ENCODE results near the gene MYO7B.

MYO7B gene

DNA sequence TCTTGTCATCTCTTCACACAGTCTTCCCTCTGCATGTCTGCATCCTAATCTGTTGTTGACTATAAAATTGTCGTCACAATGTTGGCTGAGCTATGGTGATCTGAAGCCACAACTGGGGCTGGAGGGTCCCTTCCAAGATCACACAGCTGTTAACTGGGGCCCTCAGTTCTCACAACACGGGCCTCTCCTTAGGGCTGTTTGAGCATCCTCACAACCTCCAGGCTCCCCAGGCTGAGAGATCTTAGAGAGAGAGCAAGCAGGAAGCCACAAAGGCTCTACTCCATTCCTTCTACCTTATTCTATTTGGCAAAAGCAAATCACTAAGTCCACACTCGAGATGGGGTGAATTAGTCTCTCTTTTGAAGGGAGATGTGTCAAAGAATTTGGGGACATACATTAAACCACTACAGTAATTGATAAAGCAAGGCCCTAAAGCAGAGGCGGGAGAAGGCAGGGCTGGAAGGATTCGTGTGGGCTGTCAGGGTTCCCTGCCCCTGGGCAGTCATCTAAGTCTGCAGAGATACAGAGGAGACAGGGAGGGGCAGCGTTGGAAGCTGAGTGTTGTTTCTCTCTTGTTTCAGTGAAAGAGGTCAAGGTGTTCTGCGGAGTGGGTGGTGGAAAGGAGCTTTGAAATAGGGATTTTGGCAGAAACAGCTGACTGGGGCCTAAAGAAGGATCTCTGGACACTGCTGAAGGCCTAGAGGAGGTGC lies 15.9 kb downstream of the MYO7B start:
- Histone ChIP-seq H3K27me3 (ENCODE audit: control insufficient read depth, insufficient read depth, low read length) (no peaks in the 10 kb centered on the region), H3K4me2 (ENCODE audit: low read length) (no peak overlapping the region), H3K4me3 (ENCODE audit: low read depth, low read length) (no peak overlapping the region), H3K79me2 (no peaks in the 10 kb centered on the region), H3K36me3 (ENCODE audit: control insufficient read depth, insufficient read depth, low read length) (no peaks in the 10 kb centered on the region), H3K4me1 (no peaks in the 10 kb centered on the region), H3K27ac (no peak overlapping the region), H3K9ac (no peak overlapping the region), H3K9me3 (ENCODE audit: control insufficient read depth, low read length) (no peaks in the 10 kb centered on the region), H2AFZ (no peak overlapping the region)
- TF ChIP-seq CTCF (IDR thresholded peaks at IDR 0.05) = no peak

DNA sequence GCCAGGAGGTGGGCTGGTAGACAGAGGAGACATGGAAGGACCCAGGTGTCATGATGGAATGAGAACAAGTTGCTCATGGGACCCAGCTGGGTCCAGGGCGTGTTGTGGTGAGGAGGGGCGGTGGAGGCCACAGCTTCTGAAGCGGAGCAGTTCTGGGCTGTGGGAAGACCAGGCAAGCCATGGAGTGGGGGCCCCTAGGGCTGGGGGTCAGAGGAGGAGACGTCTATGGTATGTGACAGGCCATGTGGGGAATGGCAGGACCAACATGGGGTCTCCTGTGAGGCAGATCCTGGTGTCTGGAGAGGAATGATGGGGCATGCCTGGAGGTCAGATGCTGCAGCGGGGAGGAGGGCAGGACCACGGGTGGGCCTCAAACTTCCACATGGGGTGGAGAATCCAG lies 16.9 kb downstream of the MYO7B start:
- H3K4me3 ChIP-seq (ENCODE audit: low read depth, low read length) = no peak overlapping the region
- no peak overlapping the region for H3K4me2 ChIP-seq (ENCODE audit: low read length)
- H3K9me3 ChIP-seq (ENCODE audit: control insufficient read depth, low read length) = no peaks in the 10 kb centered on the region
- no peak overlapping the region for H3K9ac ChIP-seq
- no peak overlapping the region for H3K27ac ChIP-seq
- no peak overlapping the region for H2AFZ ChIP-seq
- no peaks in the 10 kb centered on the region for H3K79me2 ChIP-seq
- no peaks in the 10 kb centered on the region for H3K4me1 ChIP-seq
- no peaks in the 10 kb centered on the region for H3K36me3 ChIP-seq (ENCODE audit: control insufficient read depth, insufficient read depth, low read length)
- no peak for TF ChIP-seq CTCF (IDR thresholded peaks at IDR 0.05)
- no peaks in the 10 kb centered on the region for H3K27me3 ChIP-seq (ENCODE audit: control insufficient read depth, insufficient read depth, low read length)

DNA sequence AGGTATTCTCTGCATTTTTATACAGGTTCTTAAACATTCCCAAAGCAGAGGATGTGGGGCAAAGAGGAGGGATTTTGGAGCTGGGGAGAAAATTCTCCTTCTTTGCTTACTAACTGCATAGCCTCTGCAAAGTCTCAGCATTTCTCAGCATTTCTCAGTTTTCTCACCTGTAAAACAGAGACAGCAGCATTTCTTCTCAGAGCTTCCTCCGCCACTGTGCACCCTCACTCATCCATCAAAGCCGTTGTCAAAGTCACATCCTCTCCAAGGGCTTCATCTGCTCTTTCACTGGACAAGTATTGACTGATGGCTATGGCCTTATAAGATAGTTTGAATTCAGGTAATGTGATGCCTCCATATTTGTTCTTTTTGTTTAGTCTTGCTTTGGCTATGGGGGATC lies 17.4 kb downstream of the MYO7B start:
- Histone ChIP-seq H3K4me1 (no peaks in the 10 kb centered on the region), H3K36me3 (ENCODE audit: control insufficient read depth, insufficient read depth, low read length) (no peaks in the 10 kb centered on the region), H3K27me3 (ENCODE audit: control insufficient read depth, insufficient read depth, low read length) (no peaks in the 10 kb centered on the region), H2AFZ (no peak overlapping the region), H3K4me3 (ENCODE audit: low read depth, low read length) (no peak overlapping the region), H3K9me3 (ENCODE audit: control insufficient read depth, low read length) (no peaks in the 10 kb centered on the region), H3K9ac (no peak overlapping the region), H3K27ac (no peak overlapping the region), H3K4me2 (ENCODE audit: low read length) (no peak overlapping the region), H3K79me2 (no peaks in the 10 kb centered on the region)
- TF ChIP-seq CTCF (IDR thresholded peaks at IDR 0.05) = no peak

DNA sequence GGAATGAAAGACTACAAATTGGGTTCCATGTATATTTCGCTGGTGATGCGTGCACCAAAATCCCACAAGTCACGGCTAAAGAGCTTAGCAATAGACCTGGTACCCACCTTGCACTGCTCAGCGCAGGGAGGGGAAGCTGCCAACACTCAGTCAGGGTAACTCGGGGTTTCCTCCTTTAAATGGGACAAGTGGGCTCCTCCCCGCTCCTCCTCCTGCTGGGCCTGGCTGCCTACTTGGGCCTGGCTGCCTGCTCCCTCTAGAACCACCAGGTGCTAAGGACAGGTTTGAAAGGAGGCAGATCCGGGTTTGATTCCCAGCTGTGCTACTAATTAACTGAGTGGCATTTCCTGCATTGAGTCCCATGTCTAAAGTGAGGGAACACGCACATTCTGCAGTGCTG lies 23.4 kb downstream of the MYO7B start:
- no peaks in the 10 kb centered on the region for H3K9me3 ChIP-seq (ENCODE audit: control insufficient read depth, low read length)
- no peaks in the 10 kb centered on the region for H3K36me3 ChIP-seq (ENCODE audit: control insufficient read depth, insufficient read depth, low read length)
- H3K27me3 ChIP-seq (ENCODE audit: control insufficient read depth, insufficient read depth, low read length) = no peaks in the 10 kb centered on the region
- H3K27ac ChIP-seq = no peak overlapping the region
- H3K4me1 ChIP-seq = no peaks in the 10 kb centered on the region
- no peak overlapping the region for H3K9ac ChIP-seq
- H3K4me2 ChIP-seq (ENCODE audit: low read length) = no peak overlapping the region
- no peak overlapping the region for H3K4me3 ChIP-seq (ENCODE audit: low read depth, low read length)
- TF ChIP-seq CTCF (IDR thresholded peaks at IDR 0.05) = no peak
- no peak overlapping the region for H2AFZ ChIP-seq
- H3K79me2 ChIP-seq = no peaks in the 10 kb centered on the region

DNA sequence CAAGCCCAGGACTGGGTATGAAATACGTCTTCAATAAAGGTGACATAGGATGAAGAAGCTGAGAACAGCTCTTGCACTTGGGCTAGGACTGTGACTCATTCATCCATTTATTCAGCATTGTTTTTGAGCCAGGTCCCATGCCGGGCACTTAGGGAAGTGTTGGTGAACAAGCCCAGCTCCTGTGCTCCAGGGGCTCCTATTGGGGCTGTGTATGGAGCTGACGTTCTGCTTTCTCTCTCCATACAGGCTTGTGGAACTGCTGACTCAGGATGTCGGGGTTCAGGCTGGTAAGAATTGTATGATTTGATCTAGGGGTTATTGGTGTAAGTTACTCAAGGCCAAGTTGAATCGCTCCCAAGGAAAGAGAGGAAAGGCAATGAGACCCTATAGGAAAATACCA lies 24.0 kb downstream of the MYO7B start:
- no peak for TF ChIP-seq CTCF (IDR thresholded peaks at IDR 0.05)

More for the DNA sequence above, 24.0 kb downstream of the MYO7B start:
- H3K4me1 ChIP-seq = no peaks in the 10 kb centered on the region
- H3K27me3 ChIP-seq (ENCODE audit: control insufficient read depth, insufficient read depth, low read length) = no peaks in the 10 kb centered on the region
- H3K79me2 ChIP-seq = no peaks in the 10 kb centered on the region
- H3K4me3 ChIP-seq (ENCODE audit: low read depth, low read length) = no peak overlapping the region
- H3K4me2 ChIP-seq (ENCODE audit: low read length) = no peak overlapping the region
- H2AFZ ChIP-seq = no peak overlapping the region
- H3K9me3 ChIP-seq (ENCODE audit: control insufficient read depth, low read length) = no peaks in the 10 kb centered on the region
- no peaks in the 10 kb centered on the region for H3K36me3 ChIP-seq (ENCODE audit: control insufficient read depth, insufficient read depth, low read length)
- H3K27ac ChIP-seq = no peak overlapping the region
- no peak overlapping the region for H3K9ac ChIP-seq

Data from parathyroid adenoma (tissue), 2 donors.